CD4-positive, alpha-beta memory T cell (primary cell): ENCODE results near the gene CACNA2D1. TPM values are rescaled to one million over a fixed set of nuclear protein-coding genes. Genes with fewer than 3 reads are reported as not detected.

Source experiments
- CTCF ChIA-PET: fragments of 350-600 bp; sonication (Branson Sonifier 250); formaldehyde crosslinking; loops from one replicate; lab custom pipeline; 2021; ENCODE audit warnings: inconsistent platforms; ENCODE audit not compliant: partially characterized antibody; lab: Charles Lee
- POLR2A ChIA-PET: fragments of 350-600 bp; sonication (Branson Sonifier 250); formaldehyde crosslinking; loops from one replicate; lab custom pipeline; 2021; ENCODE audit not compliant: partially characterized antibody; lab: Charles Lee
- DNase-seq, 5 donors: peaks; one replicate each; pipeline versions ENCODE4 v3.0.0 to v3.0.0-alpha.2; 2020 to 2022; ENCODE audit warnings: mixed read lengths in 1 of 5
- H3K27ac ChIP-seq: one replicate; pipeline ENCODE4 v1.7.0; 2013; ENCODE audit warnings: low read depth, low read length
- H3K27me3 ChIP-seq: 2 replicates; pipeline ENCODE4 v1.7.0; 2013; ENCODE audit warnings: mild to moderate bottlenecking, low read length, moderate library complexity; ENCODE audit not compliant: insufficient read depth
- H3K36me3 ChIP-seq: 2 replicates; pipeline ENCODE4 v1.7.0; 2013; ENCODE audit warnings: mild to moderate bottlenecking, low read length, moderate library complexity; ENCODE audit not compliant: insufficient read depth
- H3K4me1 ChIP-seq: 2 replicates; pipeline ENCODE4 v1.7.0; 2013; ENCODE audit warnings: mild to moderate bottlenecking, low read length, moderate library complexity; ENCODE audit not compliant: insufficient read depth
- H3K4me3 ChIP-seq, 2 donors: one replicate each; pipeline ENCODE4 v1.7.0; 2013; ENCODE audit warnings: low read length in 2 of 2, mild to moderate bottlenecking in 1 of 2
- H3K9me3 ChIP-seq, 2 donors: one replicate each; pipeline ENCODE4 v1.7.0; 2013; ENCODE audit warnings: low read length in 2 of 2, control low read depth in 1 of 2; ENCODE audit not compliant: control insufficient read depth in 1 of 2
- H3K27ac Mint-ChIP-seq, 7 donors: one replicate each; pipeline ENCODE4 v1.8.0; 2020 to 2021; ENCODE audit warnings: mixed read lengths in 7 of 7, mild to moderate bottlenecking in 6 of 7, inconsistent platforms in 3 of 7, moderate library complexity in 3 of 7
- H3K27me3 Mint-ChIP-seq, 2 donors: one replicate each; pipeline ENCODE4 v1.8.0; 2020 to 2021; ENCODE audit warnings: mixed read lengths in 2 of 2
- H3K36me3 Mint-ChIP-seq, 2 donors: one replicate each; pipeline ENCODE4 v1.8.0; 2020 to 2021; ENCODE audit warnings: mixed read lengths in 2 of 2, inconsistent platforms in 1 of 2, mild to moderate bottlenecking in 1 of 2
- H3K4me1 Mint-ChIP-seq, 4 donors: one replicate each; pipeline ENCODE4 v1.8.0; 2020 to 2021; ENCODE audit warnings: mixed read lengths in 4 of 4, mild to moderate bottlenecking in 1 of 4
- H3K4me3 Mint-ChIP-seq, 8 donors: one replicate each; pipeline ENCODE4 v1.8.0; 2020 to 2021; ENCODE audit warnings: mixed read lengths in 8 of 8, mild to moderate bottlenecking in 7 of 8, moderate library complexity in 6 of 8, inconsistent platforms in 3 of 8
- H3K9me3 Mint-ChIP-seq, 8 donors: one replicate each; pipeline ENCODE4 v1.8.0; 2020 to 2021; ENCODE audit warnings: mixed read lengths in 8 of 8, mild to moderate bottlenecking in 5 of 8, inconsistent platforms in 3 of 8, moderate library complexity in 1 of 8
- intact Hi-C: fragments of 100-400 bp; cut with micrococcal nuclease; formaldehyde crosslinking; loops from one replicate; pipeline ENCODE4 v1.15.1; 2023
- polyA plus RNA-seq, 2 donors: library from polyadenylated mRNA; unstranded; fragments of 300-500 nt; fragmentation: Illumina TruSeq; gene quantifications; one replicate each; pipeline ENCODE4 v1.2.3, GENCODE V29; 2021
- total RNA-seq, 2 experiments: library from RNA; stranded (reverse); gene quantifications; one replicate each; pipeline ENCODE4 v1.2.3, GENCODE V29; 2021

CACNA2D1 gene
- total and polyA plus RNA-seq, 4 experiments from 2014 or later, result not detected

GRCh38 chr7:82230811-82231581 is 212.6 kb downstream of the CACNA2D1 start:
- H3K4me1 ChIP-seq, result no peaks in the 10 kb centered on the region
- no peak overlapping the region for H3K27ac ChIP-seq
- H3K27me3 ChIP-seq, result no peaks in the 10 kb centered on the region
- intact Hi-C loops, result loop anchor here (5.0 kb wide), 1 partner anchor 496 kb away; no protein-coding TSS in a partner anchor
- no peaks in the 10 kb centered on the region for H3K36me3 ChIP-seq
- H3K4me3 Mint-ChIP-seq, result no peak overlapping the region
- DNase-seq, result no peak
- no peaks in the 10 kb centered on the region for H3K4me1 Mint-ChIP-seq
- no peaks in the 10 kb centered on the region for H3K9me3 ChIP-seq
- ChIA-PET POLR2A (no interaction called here), CTCF (no interaction called here)
- H3K36me3 Mint-ChIP-seq, result no peaks in the 10 kb centered on the region
- no peak overlapping the region for H3K4me3 ChIP-seq
- peaks cover 0 to 5% (median 0%) of the 10 kb centered on the region in 8 donors for H3K9me3 Mint-ChIP-seq
- H3K27ac Mint-ChIP-seq, result no peak overlapping the region
- no peaks in the 10 kb centered on the region for H3K27me3 Mint-ChIP-seq

GRCh38 chr7:82229164-82229563 is 214.4 kb downstream of the CACNA2D1 start:
- Mint-ChIP-seq H3K27ac (no peak overlapping the region), H3K4me1 (no peaks in the 10 kb centered on the region), H3K9me3 (peaks cover 0 to 4% (median 2%) of the 10 kb centered on the region in 8 donors), H3K36me3 (no peaks in the 10 kb centered on the region), H3K27me3 (no peaks in the 10 kb centered on the region), H3K4me3 (no peak overlapping the region)
- POLR2A ChIA-PET, result no interaction called here
- Histone ChIP-seq H3K4me3 (no peak overlapping the region), H3K27me3 (no peaks in the 10 kb centered on the region), H3K9me3 (no peaks in the 10 kb centered on the region), H3K4me1 (no peaks in the 10 kb centered on the region), H3K36me3 (no peaks in the 10 kb centered on the region), H3K27ac (no peak overlapping the region)
- no peak for DNase-seq
- CTCF ChIA-PET, result no interaction called here
- intact Hi-C loops, result no loop called here

- intact Hi-C loops, result no loop called here
- no peak overlapping the region for H3K27ac ChIP-seq
- no peaks in the 10 kb centered on the region for H3K9me3 ChIP-seq
- no peaks in the 10 kb centered on the region for H3K4me1 ChIP-seq
- DNase-seq, result no peak
- H3K27me3 Mint-ChIP-seq, result no peaks in the 10 kb centered on the region
- no peak overlapping the region for H3K27ac Mint-ChIP-seq
- CTCF ChIA-PET, result no interaction called here
- no peaks in the 10 kb centered on the region for H3K4me1 Mint-ChIP-seq
- POLR2A ChIA-PET, result no interaction called here
- H3K4me3 ChIP-seq, result no peak overlapping the region
- H3K27me3 ChIP-seq, result no peaks in the 10 kb centered on the region
- H3K9me3 Mint-ChIP-seq, result peaks cover 0 to 4% (median 2%) of the 10 kb centered on the region in 8 donors
- no peaks in the 10 kb centered on the region for H3K36me3 Mint-ChIP-seq
- H3K4me3 Mint-ChIP-seq, result no peak overlapping the region
- H3K36me3 ChIP-seq, result no peaks in the 10 kb centered on the region
Measured at GRCh38 chr7:82226191-82226590, 217.4 kb downstream of the CACNA2D1 start.

- H3K9me3 ChIP-seq, result no peaks in the 10 kb centered on the region
- intact Hi-C loops, result no loop called here
- CTCF ChIA-PET, result no interaction called here
- H3K4me1 Mint-ChIP-seq, result no peaks in the 10 kb centered on the region
- no peaks in the 10 kb centered on the region for H3K36me3 ChIP-seq
- H3K27me3 ChIP-seq, result no peaks in the 10 kb centered on the region
- DNase-seq, result no peak
- H3K27ac ChIP-seq, result no peak overlapping the region
- no peaks in the 10 kb centered on the region for H3K36me3 Mint-ChIP-seq
- H3K4me3 Mint-ChIP-seq, result no peak overlapping the region
- POLR2A ChIA-PET, result no interaction called here
- H3K9me3 Mint-ChIP-seq, result peaks cover 0 to 4% (median 2%) of the 10 kb centered on the region in 8 donors
- H3K27ac Mint-ChIP-seq, result no peak overlapping the region
- H3K4me3 ChIP-seq, result no peak overlapping the region
- no peaks in the 10 kb centered on the region for H3K4me1 ChIP-seq
- no peaks in the 10 kb centered on the region for H3K27me3 Mint-ChIP-seq
Measured at GRCh38 chr7:82224529-82224928, 219.0 kb downstream of the CACNA2D1 start.

- POLR2A ChIA-PET, result no interaction called here
- H3K4me1 ChIP-seq, result no peaks in the 10 kb centered on the region
- Mint-ChIP-seq H3K27ac (no peak overlapping the region), H3K9me3 (peaks cover 0 to 4% (median 2%) of the 10 kb centered on the region in 8 donors), H3K4me3 (no peak overlapping the region), H3K36me3 (no peaks in the 10 kb centered on the region), H3K27me3 (no peaks in the 10 kb centered on the region), H3K4me1 (no peaks in the 10 kb centered on the region)
- H3K27ac ChIP-seq, result no peak overlapping the region
- no peak overlapping the region for H3K4me3 ChIP-seq
- DNase-seq, result no peak
- H3K36me3 ChIP-seq, result no peaks in the 10 kb centered on the region
- no peaks in the 10 kb centered on the region for H3K9me3 ChIP-seq
- CTCF ChIA-PET, result no interaction called here
- H3K27me3 ChIP-seq, result no peaks in the 10 kb centered on the region
- intact Hi-C loops, result no loop called here
Measured at GRCh38 chr7:82223580-82223979, 220.0 kb downstream of the CACNA2D1 start.

- Histone ChIP-seq H3K36me3 (no peaks in the 10 kb centered on the region), H3K4me3 (no peak overlapping the region), H3K9me3 (no peaks in the 10 kb centered on the region), H3K4me1 (no peaks in the 10 kb centered on the region), H3K27me3 (no peaks in the 10 kb centered on the region), H3K27ac (no peak overlapping the region)
- intact Hi-C loops, result no loop called here
- Mint-ChIP-seq H3K4me3 (no peak overlapping the region), H3K9me3 (peaks cover 0 to 4% (median 2%) of the 10 kb centered on the region in 8 donors), H3K4me1 (no peaks in the 10 kb centered on the region), H3K36me3 (no peaks in the 10 kb centered on the region), H3K27me3 (no peaks in the 10 kb centered on the region), H3K27ac (no peak overlapping the region)
- POLR2A ChIA-PET, result no interaction called here
- CTCF ChIA-PET, result no interaction called here
- DNase-seq, result no peak
Measured at GRCh38 chr7:82221152-82221674, 222.4 kb downstream of the CACNA2D1 start.

- no peaks in the 10 kb centered on the region for H3K36me3 Mint-ChIP-seq
- H3K27ac Mint-ChIP-seq, result no peak overlapping the region
- H3K4me3 ChIP-seq, result no peak overlapping the region
- H3K9me3 Mint-ChIP-seq, result peaks cover 0 to 14% (median 3%) of the 10 kb centered on the region in 8 donors
- intact Hi-C loops, result no loop called here
- no peaks in the 10 kb centered on the region for H3K4me1 Mint-ChIP-seq
- CTCF ChIA-PET, result no interaction called here
- H3K36me3 ChIP-seq, result no peaks in the 10 kb centered on the region
- H3K27me3 Mint-ChIP-seq, result no peaks in the 10 kb centered on the region
- H3K27ac ChIP-seq, result no peak overlapping the region
- no peak overlapping the region for H3K4me3 Mint-ChIP-seq
- no peak for DNase-seq
- no peaks in the 10 kb centered on the region for H3K4me1 ChIP-seq
- H3K9me3 ChIP-seq, result no peaks in the 10 kb centered on the region
- no peaks in the 10 kb centered on the region for H3K27me3 ChIP-seq
- POLR2A ChIA-PET, result no interaction called here
Measured at GRCh38 chr7:82212466-82212865, 231.1 kb downstream of the CACNA2D1 start.
